T-cell (primary cell): ENCODE data around the gene C8B. TPM values are rescaled to one million over a fixed set of nuclear protein-coding genes. Genes with fewer than 3 reads are reported as not detected.

ENCODE experiments used
- ATAC-seq, 4 experiments: fragments of 200-7000 bp in 3 of 4; fragments of 150-1000 bp in 1 of 4; cut with Tn5 transposase; replicated peaks in 1 of 4; 1 replicate in 3 of 4; 2 replicates in 1 of 4; pipeline ENCODE4 v1.10.0; 2021; ENCODE audit warnings: moderate library complexity in 3 of 4, mild to moderate bottlenecking in 2 of 4, moderate number of reproducible peaks in 1 of 4
- CTCF ChIA-PET, 2 donors: fragments of 300-600 bp; sonication (Branson Sonifier 250); formaldehyde crosslinking; loops; one replicate each; lab custom pipeline; 2022; ENCODE audit warnings: antibody characterized with exemption in 2 of 2; lab: Charles Lee
- POLR2A ChIA-PET, 2 donors: fragments of 300-600 bp; sonication (Branson Sonifier 250); formaldehyde crosslinking; loops; one replicate each; lab custom pipeline; 2022; ENCODE audit warnings: antibody characterized with exemption in 2 of 2; lab: Charles Lee
- DNase-seq, 35 experiments: peaks; one replicate each; pipeline versions ENCODE4 v3.0.0 to v3.0.0-alpha.2; 2013 to 2023
- H3K27ac ChIP-seq: one replicate; pipeline ENCODE4 v1.5.1; 2013; ENCODE audit warnings: low read length
- H3K27me3 ChIP-seq, 2 experiments: replicated peaks in 1 of 2; 1 replicate in 1 of 2; 2 replicates in 1 of 2; pipeline versions ENCODE4 v1.6.1 to v1.7.0; 2013; ENCODE audit warnings: low read length in 1 of 2, mixed read lengths in 1 of 2; ENCODE audit not compliant: control insufficient read depth in 2 of 2, insufficient read depth in 2 of 2; ENCODE audit errors: extremely low read depth in 1 of 2
- H3K36me3 ChIP-seq, 2 donors: 1 replicate in 1 of 2; 2 replicates in 1 of 2; pipeline versions ENCODE4 v1.6.1 to v1.7.0; 2013; ENCODE audit warnings: low read length in 1 of 2; ENCODE audit not compliant: control insufficient read depth in 2 of 2, insufficient read depth in 1 of 2; ENCODE audit errors: extremely low read depth in 1 of 2
- H3K4me1 ChIP-seq, 2 experiments: 1 replicate in 1 of 2; 2 replicates in 1 of 2; pipeline versions ENCODE4 v1.6.1 to v1.7.0; 2013; ENCODE audit warnings: low read length in 2 of 2, mixed read lengths in 1 of 2; ENCODE audit not compliant: insufficient read depth in 2 of 2, control insufficient read depth in 1 of 2; ENCODE audit errors: extremely low read depth in 1 of 2
- H3K4me3 ChIP-seq, 2 donors: 1 replicate in 1 of 2; 2 replicates in 1 of 2; pipeline versions ENCODE4 v1.5.1 to v1.7.0; 2013; ENCODE audit warnings: mild to moderate bottlenecking in 2 of 2, low read length in 1 of 2, moderate library complexity in 1 of 2; ENCODE audit not compliant: control insufficient read depth in 1 of 2; ENCODE audit errors: extremely low read depth in 1 of 2
- H3K9me3 ChIP-seq: 2 replicates; pipeline ENCODE4 v1.7.0; 2013
- H3K27ac Mint-ChIP-seq, 2 donors: one replicate each; pipeline ENCODE4 v1.8.0; 2020 to 2021; ENCODE audit warnings: mild to moderate bottlenecking in 2 of 2, mixed read lengths in 2 of 2
- H3K27me3 Mint-ChIP-seq, 2 donors: one replicate each; pipeline ENCODE4 v1.8.0; 2021 to 2022; ENCODE audit warnings: mixed read lengths in 2 of 2
- H3K36me3 Mint-ChIP-seq: one replicate; pipeline ENCODE4 v1.8.0; 2021; ENCODE audit warnings: mixed read lengths
- H3K4me1 Mint-ChIP-seq, 3 donors: one replicate each; pipeline ENCODE4 v1.8.0; 2020 to 2022; ENCODE audit warnings: mixed read lengths in 3 of 3, mild to moderate bottlenecking in 1 of 3
- H3K4me3 Mint-ChIP-seq, 3 donors: one replicate each; pipeline ENCODE4 v1.8.0; 2020 to 2022; ENCODE audit warnings: mild to moderate bottlenecking in 3 of 3, mixed read lengths in 3 of 3, moderate library complexity in 3 of 3
- H3K9me3 Mint-ChIP-seq, 3 donors: one replicate each; pipeline ENCODE4 v1.8.0; 2020 to 2022; ENCODE audit warnings: mixed read lengths in 3 of 3
- WGBS: methylation state at CpG from one replicate; pipeline ENCODE4 v1.1.5; 2013; ENCODE audit warnings: missing lambda C conversion rate; ENCODE audit not compliant: insufficient coverage; 5-methylcytosine and 5-hydroxymethylcytosine counted together
- total RNA-seq, 35 experiments: library from RNA in 6 of 35; stranded (reverse) in 6 of 35; fragments of 120-200 nt in 1 of 35; gene quantifications; one replicate each; pipeline versions ENCODE4 v1.2.1 to v1.2.4 and lab custom pipeline; 2013 to 2026

The C8B gene
- total RNA-seq, 5 donors from 2014 or later (not counting 1 experiment from before 2014, with no cell fraction given): 0.12 to 0.13 TPM; not detected in 3

DNA sequence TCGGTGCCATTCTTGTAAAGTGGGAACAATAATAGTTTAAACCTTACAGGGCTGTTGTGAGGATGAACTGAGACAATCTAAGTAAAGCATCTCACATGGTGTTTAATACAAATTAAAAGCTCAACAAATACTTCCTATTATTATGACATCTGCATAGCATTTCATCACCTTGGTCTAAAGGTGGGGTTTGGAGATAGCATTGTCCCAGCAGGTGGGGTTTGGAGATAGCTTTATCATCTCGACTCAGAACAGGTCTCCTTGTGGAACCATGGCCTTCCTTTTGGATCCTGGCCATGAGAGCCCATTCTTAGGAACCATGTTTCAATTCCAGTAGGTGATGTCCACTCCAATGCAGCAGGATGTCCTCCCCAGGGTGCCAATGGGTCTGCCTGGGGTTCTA, 20.6 kb upstream of the C8B start:
- CTCF ChIA-PET: no interaction called here
- Histone ChIP-seq H3K36me3 (no peaks in the 10 kb centered on the region), H3K27ac (no peak overlapping the region), H3K27me3 (no peaks in the 10 kb centered on the region), H3K4me3 (no peak overlapping the region), H3K9me3 (no peaks in the 10 kb centered on the region), H3K4me1 (no peaks in the 10 kb centered on the region)
- POLR2A ChIA-PET: no interaction called here
- no peak for ATAC-seq
- H3K27ac Mint-ChIP-seq: no peak overlapping the region
- H3K27me3 Mint-ChIP-seq: peaks cover 4 to 6% of the 10 kb centered on the region in 2 donors
- H3K4me3 Mint-ChIP-seq: no peak overlapping the region
- H3K36me3 Mint-ChIP-seq: no peaks in the 10 kb centered on the region
- no peaks in the 10 kb centered on the region for H3K9me3 Mint-ChIP-seq
- H3K4me1 Mint-ChIP-seq: no peaks in the 10 kb centered on the region
- WGBS: 33% methylated on average over 1 of the region's 2 CpGs
- no peak for DNase-seq

DNA sequence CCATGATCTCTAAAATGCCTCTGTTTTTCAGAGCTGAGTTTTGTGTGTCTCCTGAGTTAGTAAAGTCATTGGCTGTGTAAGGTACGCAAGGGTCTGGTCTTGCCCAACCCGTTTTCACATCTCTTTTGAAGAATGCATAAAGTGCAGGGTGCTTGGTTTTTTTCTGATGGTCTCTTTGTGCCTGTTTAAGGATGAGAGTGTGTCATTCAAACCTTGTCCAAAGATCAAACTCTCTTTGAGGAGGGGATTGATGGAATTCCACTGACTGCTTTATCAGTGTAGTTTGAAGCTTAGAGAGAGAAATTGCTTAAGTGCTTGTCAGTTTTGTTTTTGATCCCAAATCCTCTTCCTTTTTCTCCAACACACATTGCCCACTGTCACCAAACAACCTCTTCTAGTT, 20.0 kb upstream of the C8B start:
- Histone ChIP-seq H3K4me3 (no peak overlapping the region), H3K27me3 (no peaks in the 10 kb centered on the region), H3K36me3 (no peaks in the 10 kb centered on the region), H3K4me1 (no peaks in the 10 kb centered on the region), H3K9me3 (no peaks in the 10 kb centered on the region), H3K27ac (no peak overlapping the region)
- H3K4me3 Mint-ChIP-seq: no peak overlapping the region
- no peak for DNase-seq
- no peaks in the 10 kb centered on the region for H3K36me3 Mint-ChIP-seq
- ChIA-PET POLR2A (no interaction called here), CTCF (no interaction called here)
- ATAC-seq: no peak
- no peaks in the 10 kb centered on the region for H3K4me1 Mint-ChIP-seq
- WGBS: 60% methylated on average over 2 of the region's 2 CpGs
- H3K9me3 Mint-ChIP-seq: no peaks in the 10 kb centered on the region
- no peak overlapping the region for H3K27ac Mint-ChIP-seq
- H3K27me3 Mint-ChIP-seq: peaks cover 4 to 6% of the 10 kb centered on the region in 2 donors

DNA sequence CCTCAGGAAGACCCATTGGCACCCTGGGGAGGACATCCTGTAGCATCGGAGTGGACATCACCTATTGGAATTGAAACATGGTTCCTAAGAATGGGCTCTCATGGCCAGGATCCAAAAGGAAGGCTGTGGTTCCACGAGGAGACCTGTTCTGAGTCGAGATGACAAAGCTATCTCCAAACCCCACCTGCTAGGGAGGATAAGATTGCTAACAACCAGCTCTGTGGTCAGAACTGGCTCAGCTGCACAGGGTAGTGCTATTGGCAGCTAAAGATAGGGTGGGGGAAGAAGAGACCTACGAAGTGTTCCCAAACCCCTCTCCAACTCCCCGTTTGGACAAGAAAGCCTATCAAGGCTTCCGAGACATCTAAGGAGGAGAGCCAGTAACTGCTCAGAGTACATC, 17.7 kb upstream of the C8B start:
- Histone ChIP-seq H3K4me3 (no peak overlapping the region), H3K27me3 (no peaks in the 10 kb centered on the region), H3K9me3 (no peaks in the 10 kb centered on the region), H3K4me1 (no peaks in the 10 kb centered on the region), H3K36me3 (no peaks in the 10 kb centered on the region), H3K27ac (no peak overlapping the region)
- DNase-seq (no peak), ATAC-seq (no peak)
- POLR2A ChIA-PET: no interaction called here
- Mint-ChIP-seq H3K27ac (no peak overlapping the region), H3K27me3 (peaks cover 2 to 6% of the 10 kb centered on the region in 2 donors), H3K9me3 (no peaks in the 10 kb centered on the region), H3K36me3 (no peaks in the 10 kb centered on the region), H3K4me3 (no peak overlapping the region), H3K4me1 (no peaks in the 10 kb centered on the region)
- CTCF ChIA-PET: no interaction called here
- 89% methylated on average over 1 of the region's 6 CpGs for WGBS

DNA sequence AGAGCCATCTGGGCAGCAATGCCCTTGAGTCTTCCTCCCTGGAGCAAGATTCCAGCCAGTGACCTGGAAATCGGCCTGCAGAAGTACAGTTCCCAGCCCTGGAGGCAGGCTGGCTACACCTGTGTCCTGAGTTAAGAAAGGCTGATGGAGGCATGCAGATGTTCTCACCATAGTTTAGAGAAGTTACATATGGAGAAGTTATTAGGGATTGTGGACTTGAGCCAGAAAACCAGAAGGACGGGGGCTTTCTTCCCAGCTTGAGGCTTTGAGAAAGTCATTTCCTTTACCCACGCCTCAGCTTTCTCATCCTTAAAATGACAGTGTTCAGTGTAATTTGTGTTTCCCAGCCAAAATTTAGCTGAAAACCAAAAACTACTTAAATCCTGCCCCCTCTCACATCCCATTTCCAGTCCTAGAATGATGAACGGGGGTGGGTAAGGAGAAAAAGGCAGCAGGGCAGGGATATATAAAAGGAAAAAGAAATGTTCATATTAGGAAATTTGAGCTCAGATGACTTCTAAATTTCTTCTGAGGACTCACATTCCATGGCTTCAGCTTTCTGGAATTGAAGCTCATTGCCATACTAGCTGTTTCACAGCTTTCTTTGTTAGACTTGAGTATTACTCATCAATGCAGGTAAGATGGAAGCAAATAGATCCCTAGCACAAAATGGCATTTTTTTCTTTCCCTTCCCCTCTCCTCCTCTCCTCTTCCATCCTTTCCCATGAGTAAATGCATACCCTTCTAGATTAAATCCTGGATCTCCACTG, 14.4 kb upstream of the C8B start:
- H3K4me1 Mint-ChIP-seq: no peaks in the 10 kb centered on the region
- no peaks in the 10 kb centered on the region for H3K36me3 Mint-ChIP-seq
- Histone ChIP-seq H3K4me1 (no peaks in the 10 kb centered on the region), H3K4me3 (no peak overlapping the region), H3K27ac (no peak overlapping the region), H3K27me3 (no peaks in the 10 kb centered on the region), H3K9me3 (no peaks in the 10 kb centered on the region), H3K36me3 (no peaks in the 10 kb centered on the region)
- H3K4me3 Mint-ChIP-seq: no peak overlapping the region
- 43% methylated on average over 1 of the region's 4 CpGs for WGBS
- no peak overlapping the region for H3K27ac Mint-ChIP-seq
- H3K27me3 Mint-ChIP-seq: peaks cover 2 to 6% of the 10 kb centered on the region in 2 donors
- DNase-seq: no peak
- POLR2A ChIA-PET: interaction anchor here in 1 of 2 donors (0.7 kb wide), 1 partner anchor 9 kb away, joined by 4 read pairs; no protein-coding TSS in a partner anchor
- ATAC-seq: no peak
- H3K9me3 Mint-ChIP-seq: no peaks in the 10 kb centered on the region
- CTCF ChIA-PET: no interaction called here

DNA sequence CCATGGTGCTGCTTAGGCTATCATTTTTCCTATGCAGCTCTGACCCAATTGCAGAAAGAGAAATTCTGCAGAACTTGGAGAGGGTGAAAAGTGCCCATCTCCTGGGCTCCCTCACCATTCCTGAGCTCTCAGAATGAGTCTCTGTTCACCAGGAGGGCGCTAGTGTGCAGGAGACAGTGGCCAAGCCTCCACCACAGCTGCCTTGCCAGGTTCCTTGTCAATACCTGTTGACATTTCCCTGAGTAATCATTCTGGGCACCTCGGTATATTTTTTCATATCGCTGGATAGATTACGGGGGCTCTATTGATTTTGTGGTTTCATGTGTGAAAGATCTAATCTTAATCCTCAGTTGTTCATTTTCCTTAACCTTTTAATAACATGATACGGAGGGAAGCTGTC, 13.0 kb upstream of the C8B start:
- CTCF ChIA-PET: no interaction called here
- DNase-seq: no peak
- H3K4me3 Mint-ChIP-seq: no peak overlapping the region
- H3K27ac Mint-ChIP-seq: no peak overlapping the region
- Histone ChIP-seq H3K9me3 (no peaks in the 10 kb centered on the region), H3K4me1 (no peaks in the 10 kb centered on the region), H3K27ac (no peak overlapping the region), H3K27me3 (no peaks in the 10 kb centered on the region), H3K36me3 (no peaks in the 10 kb centered on the region), H3K4me3 (no peak overlapping the region)
- POLR2A ChIA-PET: no interaction called here
- WGBS: no CpG with 5 or more reads among the region's 5 CpGs
- no peaks in the 10 kb centered on the region for H3K4me1 Mint-ChIP-seq
- H3K36me3 Mint-ChIP-seq: no peaks in the 10 kb centered on the region
- H3K27me3 Mint-ChIP-seq: peaks cover 2% of the 10 kb centered on the region in 2 donors
- no peak for ATAC-seq
- no peaks in the 10 kb centered on the region for H3K9me3 Mint-ChIP-seq

DNA sequence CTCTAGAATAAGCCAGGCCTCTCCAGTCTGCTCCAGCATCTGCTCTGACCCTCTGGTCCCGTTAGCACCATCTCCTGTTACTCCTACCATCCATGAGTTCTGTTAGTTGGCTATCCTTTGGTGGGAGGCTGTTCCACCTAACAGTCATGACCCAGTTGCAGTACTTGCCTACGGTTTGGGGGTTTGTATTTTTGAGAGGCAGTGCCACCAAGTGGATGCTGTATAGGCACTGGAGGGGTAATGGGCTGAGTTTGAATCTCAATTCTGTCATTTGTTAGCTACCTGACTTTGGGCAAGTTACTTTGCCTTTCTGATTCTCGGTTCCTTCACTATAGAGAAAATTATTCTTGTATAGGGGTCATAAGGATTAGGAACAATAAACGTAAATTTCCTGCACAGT, 12.1 kb upstream of the C8B start:
- H3K9me3 Mint-ChIP-seq: no peaks in the 10 kb centered on the region
- no peak overlapping the region for H3K4me3 Mint-ChIP-seq
- Histone ChIP-seq H3K27me3 (no peaks in the 10 kb centered on the region), H3K27ac (no peak overlapping the region), H3K36me3 (no peaks in the 10 kb centered on the region), H3K4me3 (no peak overlapping the region), H3K4me1 (no peaks in the 10 kb centered on the region), H3K9me3 (no peaks in the 10 kb centered on the region)
- ChIA-PET POLR2A (no interaction called here), CTCF (no interaction called here)
- no peak overlapping the region for H3K27ac Mint-ChIP-seq
- H3K27me3 Mint-ChIP-seq: no peaks in the 10 kb centered on the region
- H3K4me1 Mint-ChIP-seq: no peaks in the 10 kb centered on the region
- no CpG with 5 or more reads among the region's 4 CpGs for WGBS
- H3K36me3 Mint-ChIP-seq: no peaks in the 10 kb centered on the region
- no peak for ATAC-seq
- no peak for DNase-seq
